ENCODE data around the gene FAM83B.

The FAM83B gene

GRCh38 chr6:54987633-54988290 is 141.2 kb downstream of the FAM83B start:
- H3K4me3 Mint-ChIP-seq = no peak overlapping the region
- no peak overlapping the region for H3K27ac Mint-ChIP-seq
- no peaks in the 10 kb centered on the region for H3K27me3 Mint-ChIP-seq
- no peaks in the 10 kb centered on the region for H3K36me3 Mint-ChIP-seq (ENCODE audit: low read depth)
- intact Hi-C loops (cut with micrococcal nuclease) = no loop called here
- peaks cover 39% of the 10 kb centered on the region for H3K9me3 Mint-ChIP-seq
- no peaks in the 10 kb centered on the region for H3K4me1 Mint-ChIP-seq (ENCODE audit: low read depth)

- intact Hi-C loops (cut with micrococcal nuclease) = no loop called here
- Mint-ChIP-seq H3K4me1 (ENCODE audit: low read depth) (no peaks in the 10 kb centered on the region), H3K27ac (no peak overlapping the region), H3K36me3 (ENCODE audit: low read depth) (no peaks in the 10 kb centered on the region), H3K9me3 (peaks cover 47% of the 10 kb centered on the region), H3K4me3 (no peak overlapping the region), H3K27me3 (no peaks in the 10 kb centered on the region)
Observed at GRCh38 chr6:54988576-54988975, 142.0 kb downstream of the FAM83B start.

- Mint-ChIP-seq H3K36me3 (ENCODE audit: low read depth) (no peaks in the 10 kb centered on the region), H3K27ac (no peak overlapping the region), H3K4me1 (ENCODE audit: low read depth) (no peaks in the 10 kb centered on the region), H3K9me3 (peaks cover 46% of the 10 kb centered on the region), H3K4me3 (no peak overlapping the region), H3K27me3 (no peaks in the 10 kb centered on the region)
- intact Hi-C loops (cut with micrococcal nuclease) = no loop called here
Observed at GRCh38 chr6:54990001-54990400, 143.4 kb downstream of the FAM83B start.

All from dendritic cell treated with granulocyte-macrophage colony-stimulating factor and Interleukin-4, amounts not matched to agents 40 ng/mL and 50 ng/mL, for 4 days (primary cell).